H1 (cell line): ENCODE data around the gene ATP5F1E. TPM values are rescaled to one million over a fixed set of nuclear protein-coding genes. Genes with fewer than 3 reads are reported as not detected.
"Not testable (repeated sequence)": the region's sequence is repeated elsewhere in the genome, so short reads cannot be mapped to it uniquely, and the experiment has no call there.

Experiments
- CTCF ChIA-PET: fragments of 300-600 bp; sonication (Branson Sonifier 250); formaldehyde crosslinking; loops from one replicate; lab custom pipeline; 2021; ENCODE audit not compliant: partially characterized antibody; lab: Charles Lee
- POLR2A ChIA-PET: fragments of 300-600 bp; sonication (Branson Sonifier 250); formaldehyde crosslinking; loops from one replicate; lab custom pipeline; 2021; ENCODE audit warnings: inconsistent platforms; ENCODE audit not compliant: partially characterized antibody; lab: Charles Lee
- DNase-seq, 2 experiments: peaks; one replicate each; pipeline versions ENCODE4 v3.0.0 to v3.0.0-alpha.2; 2010 to 2022; ENCODE audit warnings: low spot score in 2 of 2, low read depth in 1 of 2, mixed read lengths in 1 of 2
- FAIRE-seq: peaks from 2 replicates; lab custom pipeline; 2011; peaks lifted over from hg19 to GRCh38; lab: Jason Lieb, UNC
- H2AFZ ChIP-seq: 2 replicates; pipeline ENCODE4 v1.8.1; 2012; ENCODE audit warnings: low read length, inconsistent platforms
- H2AK5ac ChIP-seq: 2 replicates; pipeline ENCODE4 v1.6.1; 2013; ENCODE audit warnings: low read depth, low read length
- H2BK120ac ChIP-seq: replicated peaks from 2 replicates; pipeline ENCODE3; 2013; ENCODE audit warnings: low read depth, low read length, inconsistent platforms
- H2BK12ac ChIP-seq: 2 replicates; pipeline ENCODE4 v1.6.1; 2013; ENCODE audit warnings: low read depth, low read length
- H2BK15ac ChIP-seq: 2 replicates; pipeline ENCODE4 v1.6.1; 2013; ENCODE audit warnings: low read length
- H2BK20ac ChIP-seq: 2 replicates; pipeline ENCODE4 v1.6.1; 2013; ENCODE audit warnings: low read length
- H2BK5ac ChIP-seq: 2 replicates; pipeline ENCODE4 v1.6.1; 2013; ENCODE audit warnings: low read depth, low read length
- H3K14ac ChIP-seq: 2 replicates; pipeline ENCODE4 v1.6.1; 2013; ENCODE audit warnings: inconsistent platforms; ENCODE audit not compliant: insufficient read length
- H3K18ac ChIP-seq: 2 replicates; pipeline ENCODE4 v1.6.1; 2013; ENCODE audit warnings: low read length; ENCODE audit errors: extremely low read depth
- H3K23ac ChIP-seq: 2 replicates; pipeline ENCODE4 v1.6.1; 2013; ENCODE audit warnings: inconsistent platforms; ENCODE audit not compliant: insufficient read length
- H3K23me2 ChIP-seq: 2 replicates; pipeline ENCODE4 v1.6.1; 2013; ENCODE audit warnings: low read depth, low read length
- H3K27ac ChIP-seq: 2 replicates; pipeline ENCODE4 v1.6.1; 2011; ENCODE audit warnings: low read depth, low read length, inconsistent platforms
- H3K27me3 ChIP-seq, 4 experiments: replicated peaks in 1 of 4; 1 replicate in 1 of 4; 2 replicates in 3 of 4; pipeline versions ENCODE4 v1.6.1 to v1.8.1; 2011 to 2013; ENCODE audit warnings: low read length in 3 of 4, mild to moderate bottlenecking in 3 of 4, inconsistent platforms in 2 of 4, mixed read lengths in 2 of 4, moderate library complexity in 1 of 4; ENCODE audit not compliant: control insufficient read depth in 3 of 4, insufficient read depth in 3 of 4; ENCODE audit errors: extremely low read depth in 1 of 4
- H3K36me3 ChIP-seq, 4 experiments: 2 replicates each; pipeline versions ENCODE4 v1.6.1 to v1.8.1; 2011 to 2013; ENCODE audit warnings: mild to moderate bottlenecking in 4 of 4, low read length in 3 of 4, moderate library complexity in 2 of 4, control low read depth in 1 of 4, inconsistent platforms in 1 of 4; ENCODE audit not compliant: insufficient read depth in 4 of 4, control insufficient read depth in 2 of 4
- H3K4ac ChIP-seq: replicated peaks from 2 replicates; pipeline ENCODE3; 2013; ENCODE audit warnings: low read length, low read depth, mixed read lengths, inconsistent platforms; ENCODE audit not compliant: insufficient read length
- H3K4me1 ChIP-seq, 4 experiments: replicated peaks in 1 of 4; 1 replicate in 1 of 4; 2 replicates in 3 of 4; pipeline versions ENCODE4 v1.6.1 to v1.8.1; 2011 to 2013; ENCODE audit warnings: low read length in 3 of 4, inconsistent platforms in 2 of 4, mixed read lengths in 1 of 4; ENCODE audit not compliant: insufficient read depth in 4 of 4, control insufficient read depth in 3 of 4
- H3K4me2 ChIP-seq, 2 experiments: 2 replicates each; pipeline versions ENCODE4 v1.6.1 to v1.8.1; 2011 to 2013; ENCODE audit warnings: low read depth in 2 of 2, low read length in 2 of 2, control low read depth in 1 of 2, inconsistent platforms in 1 of 2, mild to moderate bottlenecking in 1 of 2; ENCODE audit not compliant: insufficient read depth in 1 of 2
- H3K4me3 ChIP-seq, 4 experiments: fragments of 200-600, 300-600 bp in 1 of 4; sonication (generic), shearing (Covaris generic), sonication (Bioruptor Twin) in 1 of 4; 2 replicates each; pipeline versions ENCODE4 v1.5.1 to v1.8.1; 2011 to 2016; ENCODE audit warnings: low read length in 4 of 4, low read depth in 3 of 4, control low read depth in 2 of 4, inconsistent platforms in 2 of 4, mild to moderate bottlenecking in 2 of 4, mixed read lengths in 1 of 4, moderate library complexity in 1 of 4; ENCODE audit not compliant: insufficient read depth in 2 of 4; ENCODE audit errors: extremely low read depth in 1 of 4
- H3K56ac ChIP-seq: replicated peaks from 2 replicates; pipeline ENCODE3; 2013; ENCODE audit warnings: low read depth, mild to moderate bottlenecking, mixed read lengths, low read length, inconsistent platforms; ENCODE audit not compliant: insufficient read length
- H3K79me1 ChIP-seq: 2 replicates; pipeline ENCODE4 v1.6.1; 2013; ENCODE audit warnings: low read depth, low read length, control low read depth
- H3K79me2 ChIP-seq, 2 experiments: 2 replicates each; pipeline versions ENCODE4 v1.6.1 to v1.8.1; 2012 to 2013; ENCODE audit warnings: low read length in 2 of 2, mild to moderate bottlenecking in 2 of 2, inconsistent platforms in 1 of 2; ENCODE audit not compliant: insufficient read depth in 2 of 2, control insufficient read depth in 1 of 2
- H3K9ac ChIP-seq, 4 experiments: replicated peaks in 1 of 4; 1 replicate in 1 of 4; 2 replicates in 3 of 4; pipeline versions ENCODE4 v1.6.1 to v1.8.1; 2011 to 2013; ENCODE audit warnings: low read depth in 3 of 4, low read length in 3 of 4, control low read depth in 2 of 4, mild to moderate bottlenecking in 2 of 4, moderate library complexity in 2 of 4, inconsistent platforms in 1 of 4; ENCODE audit errors: extremely low read depth in 1 of 4
- H3K9me3 ChIP-seq, 2 experiments: 2 replicates each; pipeline versions ENCODE4 v1.6.1 to v1.8.1; 2012 to 2013; ENCODE audit warnings: mild to moderate bottlenecking in 2 of 2, moderate library complexity in 2 of 2, control low read depth in 1 of 2, inconsistent platforms in 1 of 2, low read depth in 1 of 2, low read length in 1 of 2, mixed read lengths in 1 of 2; ENCODE audit not compliant: insufficient read depth in 2 of 2
- H4K20me1 ChIP-seq, 2 experiments: replicated peaks in 1 of 2; 2 replicates each; pipeline versions ENCODE3 to v1.8.1; 2011 to 2013; ENCODE audit warnings: inconsistent platforms in 2 of 2, low read length in 2 of 2, mild to moderate bottlenecking in 1 of 2; ENCODE audit not compliant: insufficient read depth in 2 of 2, control insufficient read depth in 1 of 2
- H4K5ac ChIP-seq: 2 replicates; pipeline ENCODE4 v1.6.1; 2013; ENCODE audit warnings: low read length, low read depth, mixed read lengths, inconsistent platforms; ENCODE audit not compliant: insufficient read length
- H4K8ac ChIP-seq: 2 replicates; pipeline ENCODE4 v1.8.0; 2013; ENCODE audit warnings: mild to moderate bottlenecking, moderate library complexity, low read length, inconsistent platforms; ENCODE audit not compliant: insufficient read depth; ENCODE audit errors: extremely low read depth
- H4K91ac ChIP-seq: replicated peaks from 2 replicates; pipeline ENCODE3; 2013; ENCODE audit warnings: low read length, mixed read lengths, inconsistent platforms; ENCODE audit not compliant: insufficient read length
- WGBS, 2 experiments: shearing (Covaris generic) in 1 of 2; methylation state at CpG; one replicate each; pipeline versions ENCODE4 v1.1.6 to v1.1.7; 2013 to 2015; ENCODE audit warnings: low lambda C conversion rate in 2 of 2, mixed read lengths in 2 of 2, inconsistent platforms in 1 of 2, low coverage in 1 of 2, missing lambda C conversion rate in 1 of 2; ENCODE audit not compliant: insufficient replicate concordance in 2 of 2, insufficient coverage in 1 of 2, insufficient read length in 1 of 2; ENCODE audit errors: extremely low coverage in 1 of 2, missing lambda C conversion rate in 1 of 2; 5-methylcytosine and 5-hydroxymethylcytosine counted together
- polyA plus RNA-seq, 7 experiments: library from polyadenylated mRNA; depleted of rRNA in 3 of 7; stranded (reverse) in 5 of 7; unstranded in 2 of 7; fragments of >200 nt in 5 of 7; fragments of 200-250 nt in 2 of 7; gene quantifications; 1 replicate in 5 of 7; 2 replicates in 1 of 7; 4 replicates in 1 of 7; pipeline versions ENCODE4 v1.2.1 to v1.2.3, GENCODE V29; 2011 to 2013; ENCODE audit warnings: missing spikeins in 2 of 7, mixed read lengths in 2 of 7
- total RNA-seq: library from RNA; stranded (reverse); fragmentation: NEBNext Ultra II Directional; extraction: Animal tissue kit (Norgen Biotek cat#: 25700); gene quantifications from 2 replicates; pipeline ENCODE4 v1.2.1, GENCODE V29; 2021

The ATP5F1E gene
- total and polyA plus RNA-seq, 2 of the 8 experiments (the other 6 are each of a cell fraction or from before 2014, with no cell fraction given) = 15.7 to 47.8 TPM

GRCh38 chr20:59011874-59012157 is 20.3 kb downstream of the ATP5F1E start:
- H3K4me2 ChIP-seq, H3K9ac ChIP-seq, H2BK20ac ChIP-seq, H3K79me1 ChIP-seq, H3K14ac ChIP-seq, DNase-seq, H4K20me1 ChIP-seq, H3K18ac ChIP-seq, H3K56ac ChIP-seq, H4K8ac ChIP-seq, H3K4ac ChIP-seq, H2BK5ac ChIP-seq, H3K36me3 ChIP-seq, H2AK5ac ChIP-seq, H2BK15ac ChIP-seq, FAIRE-seq, H4K91ac ChIP-seq, H3K27ac ChIP-seq, H2BK12ac ChIP-seq, H2BK120ac ChIP-seq, H3K4me3 ChIP-seq, H3K23ac ChIP-seq, H3K79me2 ChIP-seq, H2AFZ ChIP-seq, H3K23me2 ChIP-seq, H4K5ac ChIP-seq, H3K4me1 ChIP-seq, POLR2A ChIA-PET, H3K9me3 ChIP-seq, H3K27me3 ChIP-seq: not testable (repeated sequence)
- WGBS, 2 experiments = 98% methylated on average over 3 of the region's 3 CpGs; no CpG with 5 or more reads in 1 of the 2 experiments
- CTCF ChIA-PET = interaction anchor here (1.0 to 1.3 kb wide), 3 partner anchors 11 to 443 kb away, joined by 3 read pairs; no protein-coding TSS in a partner anchor
